ENCODE measurements around the gene PTPRG.

DNA sequence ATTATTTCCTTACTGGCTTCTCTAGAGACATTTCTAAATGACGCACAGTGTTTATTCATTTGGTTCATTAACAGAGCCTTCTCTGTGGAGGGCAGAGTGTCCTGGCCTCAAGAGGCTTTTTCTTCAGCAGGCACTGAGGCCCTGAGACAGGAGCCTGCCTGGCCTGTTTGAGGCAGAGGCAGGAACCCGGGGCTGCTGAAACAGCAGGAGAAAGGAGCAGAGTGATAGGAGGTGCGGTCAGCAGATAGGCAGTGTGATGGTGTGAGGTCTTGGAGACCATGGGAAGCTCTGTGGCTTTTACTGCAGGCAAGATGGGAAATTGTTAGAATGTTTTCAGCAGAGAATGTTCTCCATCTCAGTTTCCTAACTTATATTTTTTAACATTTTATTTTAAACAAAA, 453.7 kb downstream of the PTPRG start:
- TF ChIP-seq, protein P1, sequence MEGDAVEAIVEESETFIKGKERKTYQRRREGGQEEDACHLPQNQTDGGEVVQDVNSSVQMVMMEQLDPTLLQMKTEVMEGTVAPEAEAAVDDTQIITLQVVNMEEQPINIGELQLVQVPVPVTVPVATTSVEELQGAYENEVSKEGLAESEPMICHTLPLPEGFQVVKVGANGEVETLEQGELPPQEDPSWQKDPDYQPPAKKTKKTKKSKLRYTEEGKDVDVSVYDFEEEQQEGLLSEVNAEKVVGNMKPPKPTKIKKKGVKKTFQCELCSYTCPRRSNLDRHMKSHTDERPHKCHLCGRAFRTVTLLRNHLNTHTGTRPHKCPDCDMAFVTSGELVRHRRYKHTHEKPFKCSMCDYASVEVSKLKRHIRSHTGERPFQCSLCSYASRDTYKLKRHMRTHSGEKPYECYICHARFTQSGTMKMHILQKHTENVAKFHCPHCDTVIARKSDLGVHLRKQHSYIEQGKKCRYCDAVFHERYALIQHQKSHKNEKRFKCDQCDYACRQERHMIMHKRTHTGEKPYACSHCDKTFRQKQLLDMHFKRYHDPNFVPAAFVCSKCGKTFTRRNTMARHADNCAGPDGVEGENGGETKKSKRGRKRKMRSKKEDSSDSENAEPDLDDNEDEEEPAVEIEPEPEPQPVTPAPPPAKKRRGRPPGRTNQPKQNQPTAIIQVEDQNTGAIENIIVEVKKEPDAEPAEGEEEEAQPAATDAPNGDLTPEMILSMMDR (IDR thresholded peaks at IDR 0.05) = no peak
- no peak for TF ChIP-seq POLR2A (IDR thresholded peaks at IDR 0.05)
